IPS-20b (cell line): ENCODE results near the gene PRAMEF25.
"Not testable (repeated sequence)": the region's sequence is repeated elsewhere in the genome, so short reads cannot be mapped to it uniquely, and the experiment has no call there.

Source experiments
- H3K27ac ChIP-seq: one replicate; pipeline ENCODE4 v1.5.1; 2013; ENCODE audit warnings: low read length
- H3K27me3 ChIP-seq: 2 replicates; pipeline ENCODE4 v1.6.1; 2013; ENCODE audit warnings: mild to moderate bottlenecking, low read length, inconsistent platforms; ENCODE audit not compliant: insufficient read depth
- H3K36me3 ChIP-seq: 2 replicates; pipeline ENCODE4 v1.6.1; 2013; ENCODE audit warnings: low read depth, mild to moderate bottlenecking, inconsistent platforms, low read length, moderate library complexity; ENCODE audit not compliant: insufficient read depth
- H3K4me1 ChIP-seq: 2 replicates; pipeline ENCODE4 v1.6.1; 2013; ENCODE audit warnings: mild to moderate bottlenecking, control low read depth, inconsistent platforms, low read length, moderate library complexity; ENCODE audit not compliant: insufficient read depth
- H3K4me3 ChIP-seq: 2 replicates; pipeline ENCODE4 v1.5.1; 2013; ENCODE audit warnings: mild to moderate bottlenecking, low read length, inconsistent platforms
- H3K9ac ChIP-seq: 2 replicates; pipeline ENCODE4 v1.6.1; 2013; ENCODE audit warnings: low read depth, mild to moderate bottlenecking, inconsistent platforms, low read length, moderate library complexity
- H3K9me3 ChIP-seq: 2 replicates; pipeline ENCODE4 v1.6.1; 2013; ENCODE audit warnings: mild to moderate bottlenecking, low read depth, low read length, inconsistent platforms; ENCODE audit not compliant: insufficient read depth

Gene PRAMEF25

DNA sequence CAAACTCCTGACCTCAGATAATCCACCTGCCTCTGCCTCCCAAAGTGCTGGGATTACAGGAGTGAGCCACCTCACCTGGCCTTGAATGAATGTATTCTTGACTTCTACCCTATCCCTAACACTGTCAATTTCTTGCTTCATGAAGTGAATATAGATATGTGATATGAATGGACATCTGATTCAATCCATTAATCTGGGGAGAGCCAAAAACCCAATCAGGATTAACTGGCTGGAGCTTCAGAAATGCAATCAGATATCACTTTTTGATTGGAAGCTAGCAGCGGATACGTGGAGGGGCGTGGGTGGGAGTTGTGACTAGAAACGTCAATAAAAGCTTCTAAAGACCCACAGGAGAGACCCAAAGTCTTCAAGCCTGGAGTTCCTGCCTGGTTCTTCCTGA lies at the start of gene PRAMEF25:
Gene PRAMEF25, plus strand, starts transcription at position 301 of the 400 bp plus-strand sequence. CDS start 2,920 bp downstream, outside the sequence.
- not testable (repeated sequence) for H3K27ac ChIP-seq, H3K27me3 ChIP-seq, H3K9ac ChIP-seq, H3K36me3 ChIP-seq, H3K9me3 ChIP-seq, H3K4me3 ChIP-seq, H3K4me1 ChIP-seq

DNA sequence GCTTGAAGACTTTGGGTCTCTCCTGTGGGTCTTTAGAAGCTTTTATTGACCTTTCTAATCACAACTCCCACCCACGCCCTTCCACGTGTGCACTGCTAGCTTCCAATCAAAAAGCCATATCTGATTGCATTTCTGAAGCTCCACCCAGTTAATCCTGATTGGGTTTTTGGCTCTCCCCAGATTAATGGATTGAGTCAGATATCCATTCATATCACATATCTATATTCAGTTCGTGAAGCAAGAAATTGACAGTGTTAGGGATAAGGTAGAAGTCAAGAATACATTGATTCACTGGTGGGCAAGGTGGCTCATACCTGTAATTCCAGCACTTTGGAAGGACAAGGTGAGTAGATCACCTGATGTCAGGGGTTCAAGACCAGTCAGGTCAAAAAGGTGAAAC lies 14.1 kb upstream of the PRAMEF25 start, which contains the start of gene PRAMEF27:
Gene PRAMEF27, minus strand, starts transcription at position 101 of the 400 bp plus-strand sequence. CDS start 2,916 bp downstream, outside the sequence.
- H3K27ac ChIP-seq, H3K27me3 ChIP-seq, H3K4me1 ChIP-seq, H3K9ac ChIP-seq, H3K9me3 ChIP-seq, H3K36me3 ChIP-seq, H3K4me3 ChIP-seq: not testable (repeated sequence)

DNA sequence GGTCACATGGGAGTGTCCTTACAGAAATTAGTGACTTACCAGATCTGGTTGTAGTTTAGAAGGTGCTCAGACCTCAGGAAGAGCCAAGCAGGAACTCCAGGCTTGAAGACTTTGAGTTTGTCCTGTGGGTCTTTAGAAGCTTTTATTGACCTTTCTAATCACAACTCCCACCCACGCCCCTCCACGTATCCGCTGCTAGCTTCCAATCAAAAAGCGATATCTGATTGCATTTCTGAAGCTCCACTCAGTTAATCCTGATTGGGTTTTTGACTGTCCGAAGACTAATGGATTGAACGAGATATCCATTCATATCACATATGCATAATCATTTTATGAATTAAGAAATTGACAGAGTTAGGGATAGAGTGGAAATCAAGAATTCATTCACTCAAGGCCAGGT lies 46.2 kb downstream of the PRAMEF25 start, which contains the start of gene HNRNPCL2:
Gene HNRNPCL2, minus strand, starts transcription at position 101 of the 400 bp plus-strand sequence. CDS start 454 bp downstream, outside the sequence.
- peaks cover 80% of the 10 kb centered on the region for H3K9me3 ChIP-seq
- not testable (repeated sequence) for H3K4me3 ChIP-seq, H3K27ac ChIP-seq, H3K4me1 ChIP-seq, H3K9ac ChIP-seq, H3K36me3 ChIP-seq, H3K27me3 ChIP-seq
